ENCODE results near the gene CDH8.

CDH8 gene

GRCh38 chr16:62036101-62036801 lies at the start of gene CDH8:
Gene CDH8, minus strand, starts transcription at chr16:62036438. Its CDS starts 15,035 bp downstream, at chr16:62021403.
- DNase-seq (ENCODE audit: low spot score in 2 of 2) (no peak), ATAC-seq (ENCODE audit: low read depth) (no peak)
- no peak within 1 kb of the TSS for H3K27ac Mint-ChIP-seq
- no peaks in the 10 kb centered on the region for H3K36me3 Mint-ChIP-seq
- H3K27me3 Mint-ChIP-seq, result peaks cover 5% of the 10 kb centered on the region
- H3K4me1 Mint-ChIP-seq, result no peaks in the 10 kb centered on the region
- H3K9me3 Mint-ChIP-seq, result peaks cover 3% of the 10 kb centered on the region
- H3K4me3 Mint-ChIP-seq, result no peak within 1 kb of the TSS

GRCh38 chr16:62079236-62079635 lies 43.0 kb upstream of the CDH8 start:
- ATAC-seq (ENCODE audit: low read depth), result no peak
- Mint-ChIP-seq H3K4me1 (no peaks in the 10 kb centered on the region), H3K4me3 (no peak overlapping the region), H3K27me3 (no peaks in the 10 kb centered on the region), H3K27ac (no peak overlapping the region), H3K9me3 (peaks cover 4% of the 10 kb centered on the region), H3K36me3 (no peaks in the 10 kb centered on the region)
- no peak for DNase-seq (ENCODE audit: low spot score in 2 of 2)

- ATAC-seq (ENCODE audit: low read depth) (no peak), DNase-seq (ENCODE audit: low spot score in 2 of 2) (no peak)
- no peak overlapping the region for H3K27ac Mint-ChIP-seq
- H3K9me3 Mint-ChIP-seq, result peaks cover 4% of the 10 kb centered on the region
- no peaks in the 10 kb centered on the region for H3K4me1 Mint-ChIP-seq
- no peak overlapping the region for H3K4me3 Mint-ChIP-seq
- no peaks in the 10 kb centered on the region for H3K36me3 Mint-ChIP-seq
- no peaks in the 10 kb centered on the region for H3K27me3 Mint-ChIP-seq
Measured at GRCh38 chr16:62077998-62078397, 41.8 kb upstream of the CDH8 start.

GRCh38 chr16:62076886-62077285 lies 40.6 kb upstream of the CDH8 start:
- H3K27me3 Mint-ChIP-seq, result no peaks in the 10 kb centered on the region
- peaks cover 4% of the 10 kb centered on the region for H3K9me3 Mint-ChIP-seq
- H3K4me3 Mint-ChIP-seq, result no peak overlapping the region
- H3K36me3 Mint-ChIP-seq, result no peaks in the 10 kb centered on the region
- no peak for DNase-seq (ENCODE audit: low spot score in 2 of 2)
- no peak overlapping the region for H3K27ac Mint-ChIP-seq
- no peak for ATAC-seq (ENCODE audit: low read depth)
- H3K4me1 Mint-ChIP-seq, result no peaks in the 10 kb centered on the region

GRCh38 chr16:62068747-62069146 lies 32.5 kb upstream of the CDH8 start:
- no peak overlapping the region for H3K27ac Mint-ChIP-seq
- peaks cover 7% of the 10 kb centered on the region for H3K9me3 Mint-ChIP-seq
- no peaks in the 10 kb centered on the region for H3K27me3 Mint-ChIP-seq
- no peaks in the 10 kb centered on the region for H3K4me1 Mint-ChIP-seq
- H3K4me3 Mint-ChIP-seq, result no peak overlapping the region
- ATAC-seq (ENCODE audit: low read depth) (no peak), DNase-seq (ENCODE audit: low spot score in 2 of 2) (no peak)
- no peaks in the 10 kb centered on the region for H3K36me3 Mint-ChIP-seq

- DNase-seq (ENCODE audit: low spot score in 2 of 2), result no peak
- no peaks in the 10 kb centered on the region for H3K4me1 Mint-ChIP-seq
- no peak overlapping the region for H3K4me3 Mint-ChIP-seq
- no peaks in the 10 kb centered on the region for H3K36me3 Mint-ChIP-seq
- no peaks in the 10 kb centered on the region for H3K27me3 Mint-ChIP-seq
- H3K9me3 Mint-ChIP-seq, result peaks cover 7% of the 10 kb centered on the region
- no peak for ATAC-seq (ENCODE audit: low read depth)
- no peak overlapping the region for H3K27ac Mint-ChIP-seq
Measured at GRCh38 chr16:62067981-62068380, 31.7 kb upstream of the CDH8 start.

GRCh38 chr16:62067182-62067581 lies 30.9 kb upstream of the CDH8 start:
- Mint-ChIP-seq H3K9me3 (peaks cover 4% of the 10 kb centered on the region), H3K4me3 (no peak overlapping the region), H3K4me1 (no peaks in the 10 kb centered on the region), H3K27me3 (no peaks in the 10 kb centered on the region), H3K36me3 (no peaks in the 10 kb centered on the region), H3K27ac (no peak overlapping the region)
- no peak for ATAC-seq (ENCODE audit: low read depth)
- no peak for DNase-seq (ENCODE audit: low spot score in 2 of 2)

- DNase-seq (ENCODE audit: low spot score in 2 of 2), result no peak
- Mint-ChIP-seq H3K9me3 (peaks cover 4% of the 10 kb centered on the region), H3K27me3 (no peaks in the 10 kb centered on the region), H3K36me3 (no peaks in the 10 kb centered on the region), H3K27ac (no peak overlapping the region), H3K4me3 (no peak overlapping the region), H3K4me1 (no peaks in the 10 kb centered on the region)
- ATAC-seq (ENCODE audit: low read depth), result no peak
Measured at GRCh38 chr16:62066747-62067146, 30.5 kb upstream of the CDH8 start.

GRCh38 chr16:62064173-62064572 lies 27.9 kb upstream of the CDH8 start:
- Mint-ChIP-seq H3K4me1 (no peaks in the 10 kb centered on the region), H3K4me3 (no peak overlapping the region), H3K9me3 (peaks cover 3% of the 10 kb centered on the region), H3K27ac (no peak overlapping the region), H3K36me3 (no peaks in the 10 kb centered on the region), H3K27me3 (no peaks in the 10 kb centered on the region)
- DNase-seq (ENCODE audit: low spot score in 2 of 2) (no peak), ATAC-seq (ENCODE audit: low read depth) (no peak)

GRCh38 chr16:62060089-62060488 lies 23.9 kb upstream of the CDH8 start:
- H3K4me3 Mint-ChIP-seq, result no peak overlapping the region
- no peaks in the 10 kb centered on the region for H3K36me3 Mint-ChIP-seq
- ATAC-seq (ENCODE audit: low read depth), result no peak
- no peak for DNase-seq (ENCODE audit: low spot score in 2 of 2)
- no peaks in the 10 kb centered on the region for H3K27me3 Mint-ChIP-seq
- H3K9me3 Mint-ChIP-seq, result peaks cover 7% of the 10 kb centered on the region
- no peaks in the 10 kb centered on the region for H3K4me1 Mint-ChIP-seq
- H3K27ac Mint-ChIP-seq, result no peak overlapping the region

GRCh38 chr16:62059527-62059926 lies 23.3 kb upstream of the CDH8 start:
- no peaks in the 10 kb centered on the region for H3K36me3 Mint-ChIP-seq
- peaks cover 7% of the 10 kb centered on the region for H3K9me3 Mint-ChIP-seq
- H3K27ac Mint-ChIP-seq, result no peak overlapping the region
- no peaks in the 10 kb centered on the region for H3K4me1 Mint-ChIP-seq
- H3K4me3 Mint-ChIP-seq, result no peak overlapping the region
- no peak for ATAC-seq (ENCODE audit: low read depth)
- DNase-seq (ENCODE audit: low spot score in 2 of 2), result no peak
- no peaks in the 10 kb centered on the region for H3K27me3 Mint-ChIP-seq

- no peak overlapping the region for H3K4me3 Mint-ChIP-seq
- no peak overlapping the region for H3K27ac Mint-ChIP-seq
- peaks cover 7% of the 10 kb centered on the region for H3K9me3 Mint-ChIP-seq
- H3K36me3 Mint-ChIP-seq, result no peaks in the 10 kb centered on the region
- DNase-seq (ENCODE audit: low spot score in 2 of 2), result no peak
- no peak for ATAC-seq (ENCODE audit: low read depth)
- no peaks in the 10 kb centered on the region for H3K4me1 Mint-ChIP-seq
- no peaks in the 10 kb centered on the region for H3K27me3 Mint-ChIP-seq
Measured at GRCh38 chr16:62058412-62058811, 22.2 kb upstream of the CDH8 start.

GRCh38 chr16:62051942-62052341 lies 15.7 kb upstream of the CDH8 start:
- ATAC-seq (ENCODE audit: low read depth) (no peak), DNase-seq (ENCODE audit: low spot score in 2 of 2) (no peak)
- no peaks in the 10 kb centered on the region for H3K27me3 Mint-ChIP-seq
- no peak overlapping the region for H3K4me3 Mint-ChIP-seq
- no peak overlapping the region for H3K27ac Mint-ChIP-seq
- H3K9me3 Mint-ChIP-seq, result peaks cover 10% of the 10 kb centered on the region
- no peaks in the 10 kb centered on the region for H3K4me1 Mint-ChIP-seq
- no peaks in the 10 kb centered on the region for H3K36me3 Mint-ChIP-seq

- no peak overlapping the region for H3K4me3 Mint-ChIP-seq
- H3K36me3 Mint-ChIP-seq, result no peaks in the 10 kb centered on the region
- DNase-seq (ENCODE audit: low spot score in 2 of 2), result no peak
- H3K27ac Mint-ChIP-seq, result no peak overlapping the region
- no peaks in the 10 kb centered on the region for H3K4me1 Mint-ChIP-seq
- no peak for ATAC-seq (ENCODE audit: low read depth)
- H3K27me3 Mint-ChIP-seq, result no peaks in the 10 kb centered on the region
- H3K9me3 Mint-ChIP-seq, result peaks cover 10% of the 10 kb centered on the region
Measured at GRCh38 chr16:62050793-62051192, 14.6 kb upstream of the CDH8 start.

GRCh38 chr16:62046801-62047200 lies 10.6 kb upstream of the CDH8 start:
- ATAC-seq (ENCODE audit: low read depth) (no peak), DNase-seq (ENCODE audit: low spot score in 2 of 2) (no peak)
- H3K27ac Mint-ChIP-seq, result no peak overlapping the region
- H3K36me3 Mint-ChIP-seq, result no peaks in the 10 kb centered on the region
- H3K4me3 Mint-ChIP-seq, result no peak overlapping the region
- H3K9me3 Mint-ChIP-seq, result peaks cover 6% of the 10 kb centered on the region
- no peaks in the 10 kb centered on the region for H3K4me1 Mint-ChIP-seq
- no peaks in the 10 kb centered on the region for H3K27me3 Mint-ChIP-seq
